Measurements from ENCODE around the gene SLC2A4RG.

Gene SLC2A4RG

DNA sequence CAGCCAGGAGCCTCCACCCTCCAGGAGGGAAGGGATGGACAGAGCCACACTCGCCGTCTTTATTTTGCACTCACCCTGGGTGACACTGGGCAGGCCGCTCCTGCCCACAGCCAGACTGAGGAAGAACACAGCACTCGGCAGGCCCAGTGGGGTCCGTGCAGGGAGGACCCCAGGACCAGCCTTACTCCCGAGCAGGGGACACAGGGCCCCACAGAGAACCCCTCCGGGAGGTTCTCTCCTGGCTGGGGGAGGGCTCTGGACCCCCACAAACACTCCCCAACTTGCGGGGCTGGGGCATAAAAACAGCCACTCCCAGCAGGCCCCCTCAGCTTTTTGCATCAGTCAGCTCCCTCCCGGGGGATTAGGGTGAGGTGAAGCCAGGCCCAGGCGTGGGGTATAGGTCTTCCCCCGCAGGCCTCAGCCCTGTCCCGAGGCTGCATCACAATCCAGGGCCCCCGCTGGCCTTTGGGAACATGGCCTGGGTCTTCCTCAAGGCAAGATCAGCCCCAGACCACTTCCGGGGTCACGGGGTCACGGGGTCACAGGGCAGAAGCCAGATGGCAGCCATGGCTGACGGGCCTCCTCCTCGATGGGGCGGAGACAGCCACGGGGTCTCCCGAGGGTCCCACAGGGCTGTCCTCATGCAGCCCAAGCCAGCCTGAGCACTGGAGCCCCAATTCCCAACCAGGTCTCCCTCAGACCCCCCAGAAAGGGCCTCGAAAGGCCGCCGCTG, 39.9 kb upstream of the SLC2A4RG start:
- no peak for DNase-seq

DNA sequence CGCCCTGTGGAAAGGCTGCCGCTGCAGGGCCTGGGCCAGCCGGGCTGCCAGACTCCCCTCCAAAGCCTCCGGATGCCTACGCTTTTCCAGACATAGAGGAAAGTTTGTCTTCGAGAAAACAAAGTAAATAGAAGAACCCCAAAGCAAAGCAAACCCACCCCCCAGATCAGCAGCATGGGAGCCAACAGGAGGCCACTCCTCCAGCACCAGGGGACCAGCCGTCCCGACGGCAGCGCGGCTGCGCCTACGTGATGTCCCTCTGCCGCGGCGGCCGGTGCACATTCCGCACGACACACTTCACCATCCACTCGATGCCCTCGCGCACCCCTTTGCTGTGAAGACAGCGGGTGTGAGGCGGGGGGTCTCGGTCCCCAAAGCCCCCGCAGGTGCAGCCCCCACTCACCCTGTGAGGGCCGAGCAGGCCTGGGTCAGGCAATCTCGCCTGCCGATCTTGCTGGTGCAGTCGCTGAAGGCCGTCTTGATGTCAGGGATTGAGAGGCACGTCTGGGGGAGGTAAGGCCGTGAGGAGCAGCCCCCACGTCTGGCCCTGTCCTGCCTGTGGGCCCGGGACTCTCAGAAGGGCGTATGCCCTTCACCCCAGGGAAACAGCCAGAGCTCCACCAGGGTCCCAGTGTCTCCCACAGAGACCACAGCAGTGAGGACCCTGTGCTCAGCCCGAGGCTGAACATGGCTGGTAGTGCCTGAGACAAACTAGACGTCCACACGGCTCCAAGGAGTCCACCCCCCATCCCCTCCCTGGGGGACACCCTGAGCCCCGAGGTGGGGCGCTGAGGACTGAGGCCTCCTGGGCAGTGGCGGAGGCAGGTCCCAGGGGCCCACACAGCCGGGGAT, 39.2 kb upstream of the SLC2A4RG start:
- no peak for DNase-seq

DNA sequence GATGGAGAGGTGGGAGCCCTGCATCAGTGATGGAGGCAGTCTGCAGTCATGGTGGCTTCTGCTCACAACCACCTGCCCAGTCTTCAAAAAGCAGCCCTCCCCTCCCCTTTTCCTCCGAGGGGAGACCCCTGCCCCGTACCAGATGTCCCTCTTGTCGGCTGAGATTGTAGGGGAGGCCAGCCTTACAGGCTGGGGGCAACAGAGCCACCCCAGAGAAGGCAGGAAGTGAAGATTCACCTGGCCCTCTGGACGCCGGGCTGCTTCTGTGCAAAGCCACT, 38.6 kb upstream of the SLC2A4RG start:
- DNase-seq: no peak

DNA sequence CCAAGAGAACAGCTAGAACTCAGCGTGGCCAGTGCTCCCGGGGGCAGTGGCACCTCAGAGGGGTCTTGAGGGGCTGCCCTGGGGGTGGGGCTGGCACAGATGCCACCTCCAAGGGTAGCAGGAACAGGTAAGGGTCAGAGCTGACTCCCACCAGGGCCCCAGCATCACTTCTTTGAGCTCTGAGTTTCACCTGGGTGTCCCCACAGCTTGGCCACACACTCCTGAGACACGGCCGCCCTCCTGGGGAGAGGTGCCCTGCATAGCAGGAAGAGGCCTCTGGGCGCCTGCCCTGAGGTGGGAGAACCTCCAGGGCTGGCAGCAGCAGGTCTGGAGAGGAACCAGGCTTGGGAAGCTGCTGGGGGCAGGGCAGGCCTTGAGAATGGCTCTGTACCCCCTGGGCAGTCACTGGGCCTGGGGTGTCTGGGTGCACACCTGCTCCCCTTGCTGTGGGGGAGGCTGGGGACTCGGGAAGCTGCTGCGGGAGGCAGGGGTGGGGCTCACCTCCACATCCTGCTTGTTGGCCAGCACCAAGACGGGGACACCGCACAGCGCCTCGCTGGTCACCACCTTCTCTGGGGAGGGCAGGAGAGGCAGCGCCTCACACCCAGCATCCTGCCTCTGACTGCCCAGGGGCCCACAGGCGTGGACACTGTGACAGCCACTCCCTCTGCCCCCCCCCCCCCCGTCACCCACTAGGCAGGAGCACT, 38.1 kb upstream of the SLC2A4RG start:
- DNase-seq: no peak

DNA sequence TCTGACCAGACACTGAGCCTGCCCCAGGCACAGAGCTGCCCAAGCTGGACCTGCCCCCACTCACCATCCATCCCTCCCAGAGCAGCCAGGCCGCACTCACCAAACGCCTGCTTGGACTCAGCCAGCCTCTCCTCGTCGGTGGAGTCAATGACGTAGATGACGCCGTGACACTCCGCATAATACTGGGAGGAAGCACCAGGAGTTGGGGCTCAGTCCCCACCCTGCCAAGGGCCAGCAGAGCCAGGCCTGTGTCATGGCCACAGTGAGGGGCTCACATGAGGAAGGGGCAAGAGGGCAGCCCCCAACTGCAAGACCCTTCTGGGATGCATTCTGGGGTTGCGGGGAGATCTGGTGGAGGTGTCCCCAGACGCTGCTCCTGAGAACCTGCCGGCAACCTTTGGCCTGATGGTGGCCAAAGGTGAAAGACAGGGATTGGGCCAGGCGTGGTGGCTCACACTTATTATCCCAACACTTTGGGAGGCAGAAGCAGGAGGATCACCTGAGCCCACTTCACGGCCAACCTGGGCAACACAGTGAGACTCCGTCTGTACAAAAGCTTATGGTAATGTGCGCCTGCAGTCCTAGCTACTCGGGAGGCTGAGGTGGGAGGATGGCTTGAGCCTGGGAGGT, 37.4 kb upstream of the SLC2A4RG start:
- DNase-seq: no peak

DNA sequence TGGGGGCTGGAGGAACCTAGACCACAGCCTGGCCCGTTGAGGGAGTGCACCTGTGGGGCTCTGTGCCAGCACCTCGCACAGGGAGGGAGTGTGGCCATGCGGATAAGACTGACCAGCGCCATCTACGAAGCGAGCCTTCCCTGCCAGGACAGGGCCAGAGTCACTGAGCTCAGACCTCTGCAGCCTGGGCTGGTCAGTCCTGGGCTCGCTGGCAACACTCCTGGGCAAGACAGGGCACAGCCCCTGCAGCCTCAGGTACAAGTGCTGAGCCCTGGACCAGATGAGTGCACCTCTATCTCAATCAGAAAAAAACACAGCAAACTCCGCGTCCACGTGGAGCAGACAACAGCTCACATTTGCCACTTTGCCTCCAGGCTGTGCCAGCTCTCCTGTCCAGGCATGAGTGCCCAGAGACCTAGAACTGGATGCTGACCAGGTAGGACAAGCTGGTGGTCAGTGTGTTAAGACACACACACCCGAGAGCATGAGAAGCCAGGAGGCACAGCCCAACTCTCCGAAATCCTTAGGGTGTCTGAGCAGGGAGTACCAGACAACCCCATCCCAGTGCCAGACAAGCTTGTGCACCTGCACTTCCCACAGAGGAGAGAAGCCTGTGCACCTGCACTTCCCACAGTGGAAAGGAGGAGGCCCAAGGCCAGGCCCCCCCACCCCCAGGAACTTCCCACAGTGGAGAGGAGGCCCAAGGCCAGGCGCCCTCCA, 36.7 kb upstream of the SLC2A4RG start:
- no peak for DNase-seq

DNA sequence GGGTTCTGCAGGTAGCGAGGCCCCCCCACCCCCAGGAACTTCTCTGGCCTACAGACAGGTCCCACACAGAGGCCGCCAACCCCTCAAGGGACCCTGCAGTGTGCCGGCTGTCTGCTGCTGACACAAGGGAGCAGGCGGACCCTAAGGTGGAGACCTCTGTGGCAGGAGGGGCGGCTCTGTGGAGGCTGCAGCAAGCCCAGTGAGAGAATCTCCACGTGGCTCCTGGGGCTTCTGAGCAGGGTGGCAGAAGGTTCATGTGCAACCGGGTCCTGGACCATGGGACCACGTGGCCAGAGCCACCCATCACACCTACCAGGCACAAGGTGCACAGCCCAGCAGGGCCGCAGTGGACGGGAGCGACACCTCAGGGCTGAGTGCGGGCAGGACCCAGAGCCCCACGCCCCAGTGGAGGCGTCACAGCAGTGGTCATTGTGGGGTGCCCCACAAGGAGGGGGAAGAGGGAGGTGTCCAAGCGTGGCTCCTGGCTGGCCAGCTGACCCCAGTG, 36.1 kb upstream of the SLC2A4RG start:
- DNase-seq: no peak

DNA sequence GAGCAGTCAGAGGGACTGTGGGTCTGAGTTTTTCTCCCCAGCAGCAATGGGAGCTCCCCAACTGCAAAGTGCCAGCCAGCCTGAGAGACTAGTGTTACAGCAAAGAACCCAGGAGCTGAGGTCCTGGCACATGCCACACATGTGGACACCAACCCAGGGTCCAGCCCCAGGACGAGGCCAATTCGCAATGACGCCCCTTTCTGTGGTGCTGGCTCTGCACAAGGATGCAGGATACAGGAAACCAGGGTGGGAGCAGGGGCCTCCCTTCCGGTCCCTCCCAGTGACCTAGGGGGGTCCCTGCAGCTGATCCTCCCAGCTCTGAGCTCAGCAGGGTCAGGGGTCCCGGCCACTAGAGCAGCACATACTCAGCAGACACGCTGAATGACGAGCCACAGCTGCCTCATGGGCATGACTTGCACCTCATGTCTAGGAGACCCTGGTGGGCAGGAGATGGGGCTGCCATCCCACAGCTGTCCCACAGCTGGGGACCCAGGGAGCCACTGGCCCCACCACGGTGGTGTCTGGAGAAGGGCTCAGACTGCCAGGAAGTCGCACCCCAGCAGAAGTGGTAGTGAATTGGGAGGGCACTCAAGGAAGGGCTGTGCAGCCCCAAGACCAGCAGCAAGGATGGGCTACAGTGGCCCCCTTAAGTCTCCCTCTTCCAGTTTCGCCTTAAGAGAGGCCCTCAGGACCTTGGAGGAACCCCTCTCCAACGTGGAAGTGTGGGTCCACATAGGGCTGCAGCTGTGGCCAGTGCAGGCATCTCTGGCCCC, 35.4 kb upstream of the SLC2A4RG start:
- no peak for DNase-seq

DNA sequence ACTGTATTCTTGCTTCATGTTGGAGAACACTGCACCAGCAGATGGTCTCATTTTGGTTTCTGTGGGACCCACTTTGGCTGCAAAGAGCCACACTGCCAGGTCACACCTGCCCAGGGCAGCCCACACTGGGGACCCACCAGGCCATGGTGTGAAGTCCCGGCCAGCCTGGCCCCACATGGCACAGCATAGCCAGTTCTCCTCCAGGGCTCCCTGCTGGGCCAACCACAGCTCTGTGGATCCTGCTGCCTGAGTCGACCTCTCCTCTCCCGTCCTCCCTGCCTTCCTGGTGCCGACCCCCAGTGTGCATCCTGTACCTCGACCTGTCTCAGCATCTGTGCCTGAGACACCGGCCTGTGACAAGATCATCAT, 34.8 kb upstream of the SLC2A4RG start:
- DNase-seq: no peak

DNA sequence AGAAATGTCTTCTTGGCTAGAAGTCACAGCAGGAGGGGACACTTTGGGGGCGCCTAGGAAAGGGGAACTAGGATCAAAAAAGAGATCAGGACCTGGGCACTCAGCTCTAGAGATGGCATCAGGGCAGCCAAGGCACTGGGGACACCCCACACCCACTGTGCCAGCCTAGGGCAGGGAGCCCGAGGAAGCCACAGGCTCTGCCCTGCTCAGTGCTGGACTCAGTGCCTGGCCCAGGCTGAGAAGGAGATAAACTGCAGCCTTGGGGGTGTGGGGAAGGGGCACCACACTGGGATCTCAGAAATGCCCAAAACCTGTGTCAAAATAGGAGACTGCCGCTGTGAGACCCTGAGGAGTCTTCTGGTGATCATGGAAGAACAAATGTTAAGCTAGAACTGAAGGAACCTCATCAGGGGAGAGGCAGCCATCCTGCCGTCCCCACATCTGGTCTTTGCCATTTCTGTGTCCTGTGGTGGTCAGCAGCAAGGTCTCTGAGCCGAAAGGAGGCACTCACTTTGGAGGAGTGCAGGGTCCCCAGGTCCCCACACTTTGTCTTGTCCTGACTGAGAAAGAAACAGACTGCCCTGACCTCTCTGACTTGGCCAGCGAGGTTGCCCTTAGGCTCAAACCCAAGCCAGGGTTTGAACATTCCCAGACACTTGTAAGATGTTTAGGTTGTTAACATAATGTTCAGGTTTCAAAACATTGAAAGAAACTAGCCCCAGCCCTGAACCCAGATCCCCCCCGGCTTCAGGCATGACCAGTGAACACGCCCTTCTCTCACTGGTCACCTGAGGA, 34.1 kb upstream of the SLC2A4RG start:
- no peak for DNase-seq

DNA sequence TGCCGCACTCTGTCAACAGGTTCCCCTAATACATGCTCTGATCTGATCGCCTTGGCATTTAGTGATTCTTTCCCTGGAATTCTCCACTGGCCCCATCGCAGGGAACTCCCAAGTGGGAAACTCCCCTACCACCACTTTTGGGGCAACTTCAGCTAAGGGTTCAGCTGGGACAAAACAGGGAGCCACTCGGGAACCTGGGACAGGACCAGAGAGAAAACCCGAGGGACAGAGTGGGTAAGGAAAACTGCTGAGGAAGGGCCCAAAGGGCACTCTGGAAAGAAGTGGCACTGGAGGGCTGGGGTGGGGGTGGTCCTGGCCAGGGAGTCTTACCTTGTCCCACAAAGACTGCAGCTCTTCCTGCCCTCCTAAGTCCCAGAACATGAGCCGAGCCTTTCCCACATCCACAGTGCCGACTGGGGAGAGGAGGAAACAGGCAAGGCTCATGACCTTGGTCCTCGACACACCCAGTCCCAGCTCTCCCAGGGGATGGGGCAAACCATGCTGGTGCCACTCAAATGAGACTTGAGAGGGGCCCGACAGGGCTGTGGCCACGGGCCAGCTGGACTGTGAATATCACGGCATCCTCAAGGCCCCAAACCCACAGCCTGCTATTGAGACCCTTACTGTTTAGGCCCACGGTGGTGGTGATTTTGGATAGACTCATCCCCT, 33.4 kb upstream of the SLC2A4RG start:
- no peak for DNase-seq

DNA sequence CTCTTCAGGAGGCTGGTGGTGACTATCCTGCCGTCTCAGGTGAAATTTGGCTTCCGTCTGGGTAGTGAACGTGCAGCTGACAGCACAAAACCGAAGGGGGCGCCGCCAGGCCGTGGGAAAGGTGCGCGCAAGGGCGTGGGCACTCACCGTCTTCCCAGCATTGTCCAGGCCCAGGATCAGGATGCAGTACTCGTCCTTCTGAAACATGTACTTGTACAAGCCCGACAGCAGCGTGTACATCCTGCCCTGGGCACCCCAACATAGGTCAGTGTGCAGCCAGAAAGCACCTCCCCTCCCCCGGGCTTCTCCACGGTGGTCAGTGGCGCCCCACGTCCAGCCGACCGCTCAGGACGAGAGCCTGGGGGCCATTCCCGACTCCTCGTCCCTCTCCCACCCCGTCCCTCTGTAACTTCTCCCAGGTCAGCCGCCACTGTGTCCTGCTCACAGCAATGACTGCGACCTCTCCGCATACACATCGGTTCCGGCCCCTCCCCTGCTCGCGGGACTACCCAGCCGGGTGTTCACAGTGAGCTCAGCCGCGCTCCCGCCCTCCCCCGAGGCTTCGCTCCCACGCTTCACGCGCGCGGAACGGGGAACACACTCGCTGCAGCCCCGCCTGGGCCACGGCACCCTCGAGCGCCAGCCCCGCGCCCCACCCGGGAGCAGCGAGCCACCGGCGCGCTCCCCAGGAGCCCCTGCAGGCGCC, 32.6 kb upstream of the SLC2A4RG start:
- DNase-seq: peak; percentile 14

DNA sequence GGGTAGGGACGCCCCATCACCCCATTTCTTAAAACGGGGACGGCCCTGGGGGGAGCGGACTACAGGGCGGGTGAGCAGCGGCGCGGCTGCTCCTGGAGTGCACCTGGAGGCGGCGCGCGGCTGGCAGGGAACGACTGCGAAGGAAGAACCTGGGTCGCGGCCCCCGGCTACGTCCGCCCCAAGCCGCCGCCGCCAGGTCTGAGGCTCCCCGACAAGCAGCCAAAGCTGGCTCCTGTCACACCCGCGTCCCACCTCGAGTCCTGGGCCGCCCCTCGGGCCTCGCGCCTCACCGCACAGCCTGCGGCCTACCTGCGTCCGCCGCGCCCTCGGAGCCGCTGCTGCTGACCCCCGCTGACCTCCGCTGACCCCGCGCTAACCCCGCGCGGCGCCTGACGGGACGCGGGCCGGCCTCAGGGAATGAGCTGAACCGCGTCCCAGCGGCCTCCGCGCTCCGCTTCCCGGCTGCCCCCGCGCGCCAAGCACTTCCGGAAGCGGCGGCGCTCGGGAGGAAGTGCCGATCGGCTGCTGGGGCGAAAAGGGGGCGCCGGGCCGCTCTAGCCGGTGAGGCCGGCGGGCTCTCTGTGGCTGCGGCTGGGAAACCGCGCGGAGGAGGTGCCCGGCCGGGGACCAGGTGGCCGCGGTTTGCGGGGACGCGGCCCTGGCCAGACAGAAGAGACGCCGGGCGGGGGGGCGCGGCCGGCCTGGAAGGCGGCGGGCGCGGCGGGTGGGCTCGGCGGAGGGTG, 31.8 kb upstream of the SLC2A4RG start, which contains the start of the genes ARFRP1 and ZGPAT:
TSS of gene ARFRP1 (minus strand) at position 419 of the 743 bp plus-strand sequence. CDS start 885 bp downstream, outside the sequence.
TSS of gene ZGPAT (plus strand) at position 482 of the 743 bp plus-strand sequence. CDS start 542 bp downstream, outside the sequence.
- peak; percentile 79 for DNase-seq

DNA sequence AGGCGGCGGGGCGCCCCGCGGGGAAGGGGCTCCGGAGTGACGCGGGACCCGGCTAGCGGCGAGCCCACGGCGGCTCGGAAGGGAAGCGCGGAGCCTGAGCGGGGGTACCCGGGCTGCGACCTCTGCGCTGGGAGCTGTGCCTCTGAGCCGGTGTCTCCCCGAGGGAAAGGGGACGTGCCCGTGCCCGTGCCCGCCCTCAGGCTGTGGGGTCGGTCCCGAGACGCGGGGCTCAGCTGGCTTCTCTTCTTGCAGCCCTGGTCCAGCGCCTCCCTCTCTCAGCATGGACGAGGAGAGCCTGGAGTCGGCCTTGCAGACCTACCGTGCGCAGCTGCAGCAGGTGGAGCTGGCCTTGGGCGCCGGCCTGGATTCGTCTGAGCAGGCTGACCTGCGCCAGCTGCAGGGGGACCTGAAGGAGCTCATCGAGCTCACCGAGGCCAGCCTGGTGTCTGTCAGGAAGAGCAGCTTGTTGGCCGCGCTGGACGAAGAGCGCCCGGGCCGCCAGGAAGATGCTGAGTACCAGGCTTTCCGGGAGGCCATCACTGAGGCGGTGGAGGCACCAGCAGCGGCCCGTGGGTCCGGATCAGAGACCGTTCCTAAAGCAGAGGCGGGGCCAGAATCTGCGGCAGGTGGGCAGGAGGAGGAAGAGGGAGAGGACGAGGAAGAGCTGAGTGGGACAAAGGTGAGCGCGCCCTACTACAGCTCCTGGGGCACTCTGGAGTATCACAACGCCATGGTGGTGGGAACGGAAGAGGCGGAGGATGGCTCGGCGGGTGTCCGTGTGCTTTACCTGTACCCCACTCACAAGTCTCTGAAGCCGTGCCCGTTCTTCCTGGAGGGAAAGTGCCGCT, 31.1 kb upstream of the SLC2A4RG start:
- no peak for DNase-seq

DNA sequence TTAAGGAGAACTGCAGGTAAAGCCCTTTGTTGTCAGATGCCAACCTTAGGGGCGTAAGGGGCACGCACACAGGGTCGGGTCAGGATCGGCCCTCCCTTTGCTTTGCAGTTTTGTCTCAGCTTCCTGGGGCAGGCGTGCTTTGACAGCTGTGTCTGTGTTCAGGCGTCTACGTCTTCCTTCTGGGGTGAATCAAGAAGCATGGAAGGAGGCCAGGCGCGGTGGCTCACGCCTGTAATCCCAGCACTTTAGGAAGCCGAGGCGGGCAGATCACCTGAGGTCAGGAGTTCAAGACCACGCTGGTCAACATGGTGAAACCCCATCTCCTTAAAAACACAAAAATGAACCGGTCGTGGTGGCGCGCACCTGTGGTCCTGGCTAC, 30.4 kb upstream of the SLC2A4RG start:
- DNase-seq: no peak

DNA sequence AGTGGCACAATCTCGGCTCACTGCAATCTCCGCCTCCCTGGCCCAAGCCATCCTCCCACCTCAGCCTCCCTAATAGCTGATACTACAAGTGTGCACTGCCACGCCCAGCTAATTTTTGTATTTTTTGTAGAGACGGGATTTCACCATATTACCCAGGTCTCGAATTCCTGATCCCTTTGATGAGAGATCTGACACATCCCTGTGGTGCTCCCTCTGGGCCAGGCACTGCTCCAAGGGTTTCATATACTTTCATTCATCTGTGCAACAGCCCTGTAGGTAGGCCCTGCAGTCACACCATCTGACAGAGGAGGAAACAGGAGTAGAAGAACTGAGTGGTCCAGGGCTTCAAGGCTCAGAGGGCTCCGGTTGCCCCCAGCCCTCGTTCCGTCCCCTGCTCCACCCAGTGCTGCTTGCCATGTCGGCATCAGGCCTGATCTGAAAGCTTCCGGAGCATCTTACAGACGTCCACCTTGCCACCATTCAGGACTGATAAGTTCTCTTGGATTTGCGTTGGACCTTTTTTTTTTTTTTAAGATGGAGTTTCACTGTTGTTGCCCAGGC, 28.4 kb upstream of the SLC2A4RG start:
- DNase-seq: no peak

DNA sequence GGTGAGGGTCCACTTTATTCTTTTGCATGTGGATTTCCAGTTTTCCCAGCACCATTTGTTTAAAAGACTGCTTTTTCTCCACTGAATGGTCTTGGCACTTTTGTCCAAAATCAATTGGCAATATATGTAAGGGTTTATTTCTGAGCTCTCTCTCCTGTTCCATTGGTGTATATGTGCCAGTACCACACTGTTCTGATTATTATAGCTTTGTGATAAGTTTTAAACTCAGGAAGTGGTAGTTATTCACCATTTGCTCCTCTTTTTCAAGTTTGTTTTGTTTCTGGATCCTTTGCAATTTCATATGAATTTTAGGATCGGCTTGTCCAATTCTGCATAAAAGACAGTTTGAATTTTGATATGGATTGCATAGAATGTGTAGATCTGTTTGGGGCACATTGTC, 27.4 kb upstream of the SLC2A4RG start:
- DNase-seq: no peak

Data from NCI-H2227 treated with DMSO at 0.1 percent for 48 hours (cell line).